Loucy (cell line): ENCODE measurements around the gene PLEK2.

Experiments used
- H2AFZ ChIP-seq: fragments of 200-600 bp; sonication (generic); 2 replicates; pipeline ENCODE4 v1.6.0; 2016; ENCODE audit warnings: antibody characterized with exemption, mild to moderate bottlenecking, low read length, moderate library complexity
- H3F3A ChIP-seq: fragments of 200-600 bp; 2 replicates; pipeline ENCODE4 v1.6.0; 2016; ENCODE audit warnings: antibody characterized with exemption, low read depth, mild to moderate bottlenecking
- H3K27me3 ChIP-seq: fragments of 200-600 bp; sonication (generic); 2 replicates; pipeline ENCODE4 v1.6.1; 2014; ENCODE audit warnings: low read length, mild to moderate bottlenecking; ENCODE audit not compliant: insufficient read depth, poor library complexity, severe bottlenecking
- H3K36me3 ChIP-seq: fragments of 200-600 bp; sonication (generic); 2 replicates; pipeline ENCODE4 v1.6.1; 2016; ENCODE audit warnings: low read length; ENCODE audit not compliant: insufficient read depth
- H3K4me1 ChIP-seq: fragments of 200-600 bp; sonication (generic); 2 replicates; pipeline ENCODE4 v1.5.1; 2014; ENCODE audit warnings: low read length, mild to moderate bottlenecking; ENCODE audit not compliant: insufficient read depth, poor library complexity, severe bottlenecking
- H3K4me2 ChIP-seq: fragments of 200-600 bp; sonication (generic); 2 replicates; pipeline ENCODE4 v1.6.0; 2014; ENCODE audit warnings: antibody characterized with exemption, low read length, low read depth, mild to moderate bottlenecking; ENCODE audit not compliant: poor library complexity, severe bottlenecking
- H3K4me3 ChIP-seq: fragments of 200-600 bp; sonication (generic); 2 replicates; pipeline ENCODE4 v1.5.1; 2014; ENCODE audit warnings: low read length, mild to moderate bottlenecking, mixed read lengths; ENCODE audit not compliant: poor library complexity, severe bottlenecking
- H3K79me2 ChIP-seq: fragments of 200-600 bp; sonication (generic); 2 replicates; pipeline ENCODE4 v1.6.1; 2014; ENCODE audit warnings: low read length; ENCODE audit not compliant: insufficient read depth
- H3K9ac ChIP-seq: fragments of 200-600 bp; sonication (generic); 2 replicates; pipeline ENCODE4 v1.6.0; 2014; ENCODE audit warnings: mild to moderate bottlenecking, low read depth, low read length, moderate library complexity; ENCODE audit not compliant: poor library complexity, severe bottlenecking
- H3K9me2 ChIP-seq: fragments of 200-600 bp; sonication (generic); replicated peaks from 2 replicates; pipeline ENCODE4 v1.6.1; 2016; ENCODE audit warnings: low read depth, low read length, mixed read lengths
- H3K9me3 ChIP-seq: fragments of 200-600 bp; sonication (generic); 2 replicates; pipeline ENCODE4 v1.6.1; 2014; ENCODE audit warnings: mild to moderate bottlenecking, antibody characterized with exemption, low read length, low read depth; ENCODE audit not compliant: insufficient read depth
- H4K20me1 ChIP-seq: fragments of 200-600 bp; sonication (generic); 2 replicates; pipeline ENCODE4 v1.6.0; 2014; ENCODE audit warnings: antibody characterized with exemption, low read length, mild to moderate bottlenecking; ENCODE audit not compliant: insufficient read depth, poor library complexity, severe bottlenecking
- CTCF ChIP-seq: fragments of 200-600 bp; sonication (generic); conservative IDR thresholded peaks from 2 replicates; pipeline ENCODE4 v1.5.1; 2014; ENCODE audit warnings: mild to moderate bottlenecking, antibody characterized with exemption, low read length
- EZH2phosphoT487 ChIP-seq: fragments of 200-600 bp; IDR thresholded peaks from 2 replicates; pipeline ENCODE4 v1.6.1; 2018; ENCODE audit warnings: antibody characterized with exemption, mild to moderate bottlenecking, moderate library complexity, borderline replicate concordance

Gene PLEK2

GRCh38 chr14:67385120-67385519 is 26.8 kb downstream of the PLEK2 start:
- TF ChIP-seq EZH2phosphoT487, result no peak
- TF ChIP-seq CTCF, result no peak
- Histone ChIP-seq H3K4me3 (no peak overlapping the region), H3K4me1 (no peaks in the 10 kb centered on the region), H4K20me1 (no peaks in the 10 kb centered on the region), H3K9ac (no peak overlapping the region), H3K36me3 (peaks cover 66% of the 10 kb centered on the region), H3K27me3 (no peaks in the 10 kb centered on the region), H3K79me2 (no peaks in the 10 kb centered on the region), H3K9me2 (no peaks in the 10 kb centered on the region), H2AFZ (no peak overlapping the region), H3K9me3 (no peaks in the 10 kb centered on the region), H3K4me2 (no peak overlapping the region), H3F3A (no peaks in the 10 kb centered on the region)

- Histone ChIP-seq H3K4me3 (no peak overlapping the region), H3F3A (no peaks in the 10 kb centered on the region), H2AFZ (no peak overlapping the region), H3K36me3 (peaks cover 94% of the 10 kb centered on the region), H3K4me2 (no peak overlapping the region), H3K9me2 (no peaks in the 10 kb centered on the region), H3K9ac (no peak overlapping the region), H3K9me3 (no peaks in the 10 kb centered on the region), H3K27me3 (no peaks in the 10 kb centered on the region), H3K79me2 (peaks cover 10% of the 10 kb centered on the region), H3K4me1 (peaks cover 3% of the 10 kb centered on the region), H4K20me1 (peaks cover 12% of the 10 kb centered on the region)
- TF ChIP-seq CTCF, result no peak
- TF ChIP-seq EZH2phosphoT487, result no peak
These were observed 34.0 kb downstream of the PLEK2 start for GRCh38 chr14:67377916-67378315.

GRCh38 chr14:67373347-67373746 is 38.6 kb downstream of the PLEK2 start:
- H4K20me1 ChIP-seq, result peaks cover 17% of the 10 kb centered on the region
- H3K27me3 ChIP-seq, result no peaks in the 10 kb centered on the region
- no peaks in the 10 kb centered on the region for H3K9me3 ChIP-seq
- no peaks in the 10 kb centered on the region for H3K9me2 ChIP-seq
- H3K79me2 ChIP-seq, result peaks cover 33% of the 10 kb centered on the region
- peaks cover 3% of the 10 kb centered on the region for H3K4me1 ChIP-seq
- no peak overlapping the region for H3K4me3 ChIP-seq
- no peak overlapping the region for H3K9ac ChIP-seq
- H2AFZ ChIP-seq, result no peak overlapping the region
- H3F3A ChIP-seq, result no peaks in the 10 kb centered on the region
- H3K4me2 ChIP-seq, result no peak overlapping the region
- no peak for TF ChIP-seq CTCF
- no peak for TF ChIP-seq EZH2phosphoT487
- peaks cover 90% of the 10 kb centered on the region for H3K36me3 ChIP-seq
